ENCODE results near the gene KCNA1. TPM values are rescaled to one million over a fixed set of nuclear protein-coding genes. Genes with fewer than 3 reads are reported as not detected.

The KCNA1 gene
- total RNA-seq, 1 experiment from 2014 or later = 0.98 TPM

DNA sequence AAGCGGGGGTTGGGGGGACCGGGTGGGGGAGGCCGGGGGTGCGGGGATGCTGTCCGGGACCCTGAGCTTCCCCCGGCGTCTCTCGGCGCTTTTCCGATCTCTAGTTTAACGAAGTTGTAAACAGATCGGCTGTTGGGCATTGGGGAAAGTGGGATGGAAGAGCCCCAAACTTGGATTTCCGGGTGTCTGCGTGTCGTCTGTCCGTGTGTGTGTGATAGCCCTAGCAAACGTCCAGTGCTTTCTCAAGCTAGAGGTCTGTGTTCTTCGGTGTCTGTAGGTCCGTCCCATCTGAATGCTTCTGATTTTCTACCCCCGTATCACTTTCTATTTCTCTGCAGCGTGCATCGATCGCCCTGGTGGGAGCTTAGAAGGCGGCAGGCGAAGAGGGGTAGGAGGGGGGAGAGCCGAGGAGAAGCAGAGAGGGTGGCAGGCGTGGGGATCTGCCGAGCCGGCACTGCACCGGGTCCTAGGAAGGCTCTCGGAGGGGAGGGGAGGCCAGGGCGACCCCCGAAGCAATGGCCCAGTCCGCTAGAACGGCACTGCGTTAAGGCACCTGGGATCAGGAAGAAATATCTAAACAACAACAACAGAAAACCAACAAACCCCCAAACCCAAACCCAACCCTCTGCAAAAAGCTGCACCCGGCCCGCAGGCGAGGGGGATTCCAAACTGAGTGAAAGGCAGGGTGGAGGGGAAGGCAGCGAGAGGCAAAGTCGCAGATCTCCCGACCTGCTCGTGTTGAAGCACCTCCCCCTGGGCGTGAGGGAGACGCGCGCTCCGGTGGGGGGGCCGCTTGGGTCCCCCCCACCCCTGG lies 1.0 kb downstream of the KCNA1 start:
- H4K91ac ChIP-seq (ENCODE audit: insufficient read length, low read depth, low read length) = no peak overlapping the region
- no peak overlapping the region for H2BK5ac ChIP-seq (ENCODE audit: insufficient read length, low read length)
- TF ChIP-seq, protein P1, sequence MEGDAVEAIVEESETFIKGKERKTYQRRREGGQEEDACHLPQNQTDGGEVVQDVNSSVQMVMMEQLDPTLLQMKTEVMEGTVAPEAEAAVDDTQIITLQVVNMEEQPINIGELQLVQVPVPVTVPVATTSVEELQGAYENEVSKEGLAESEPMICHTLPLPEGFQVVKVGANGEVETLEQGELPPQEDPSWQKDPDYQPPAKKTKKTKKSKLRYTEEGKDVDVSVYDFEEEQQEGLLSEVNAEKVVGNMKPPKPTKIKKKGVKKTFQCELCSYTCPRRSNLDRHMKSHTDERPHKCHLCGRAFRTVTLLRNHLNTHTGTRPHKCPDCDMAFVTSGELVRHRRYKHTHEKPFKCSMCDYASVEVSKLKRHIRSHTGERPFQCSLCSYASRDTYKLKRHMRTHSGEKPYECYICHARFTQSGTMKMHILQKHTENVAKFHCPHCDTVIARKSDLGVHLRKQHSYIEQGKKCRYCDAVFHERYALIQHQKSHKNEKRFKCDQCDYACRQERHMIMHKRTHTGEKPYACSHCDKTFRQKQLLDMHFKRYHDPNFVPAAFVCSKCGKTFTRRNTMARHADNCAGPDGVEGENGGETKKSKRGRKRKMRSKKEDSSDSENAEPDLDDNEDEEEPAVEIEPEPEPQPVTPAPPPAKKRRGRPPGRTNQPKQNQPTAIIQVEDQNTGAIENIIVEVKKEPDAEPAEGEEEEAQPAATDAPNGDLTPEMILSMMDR (conservative IDR thresholded peaks at IDR 0.05) = no peak
- no peak overlapping the region for H2AK5ac ChIP-seq (ENCODE audit: insufficient read length, low read length)
- no peak overlapping the region for H3K18ac ChIP-seq (ENCODE audit: insufficient read length, low read depth, low read length)
- H3K23me2 ChIP-seq (ENCODE audit: insufficient read length, low read depth, low read length, poor library complexity, severe bottlenecking) = peaks cover 20% of the 10 kb centered on the region
- H3K23ac ChIP-seq (ENCODE audit: insufficient read length, low read depth, low read length) = no peak overlapping the region
- no peak overlapping the region for H3T11ph ChIP-seq (ENCODE audit: low read length)
- no peaks in the 10 kb centered on the region for H3K79me1 ChIP-seq (ENCODE audit: insufficient read depth, low read depth, low read length, poor library complexity, severe bottlenecking)
- H2BK15ac ChIP-seq (ENCODE audit: low read depth, low read length) = no peak overlapping the region
- H3K14ac ChIP-seq (ENCODE audit: insufficient read depth, low read length) = no peak overlapping the region
- no peaks in the 10 kb centered on the region for H3K9me3 ChIP-seq (ENCODE audit: control insufficient read depth, low read depth, low read length)
- H3K79me2 ChIP-seq (ENCODE audit: insufficient read depth, low read length) = no peaks in the 10 kb centered on the region
- H3K56ac ChIP-seq (ENCODE audit: insufficient read length, low read depth, low read length) = no peak overlapping the region
- no peak overlapping the region for H2BK20ac ChIP-seq (ENCODE audit: low read depth, low read length, poor library complexity, severe bottlenecking)
- no peak overlapping the region for H4K5ac ChIP-seq (ENCODE audit: insufficient read length, low read depth, low read length)
- peak overlapping the region; percentile 66 to 91 for H3K4me3 Mint-ChIP-seq
- H3K4ac ChIP-seq (ENCODE audit: low read depth, low read length) = no peak overlapping the region
- H2BK120ac ChIP-seq (ENCODE audit: low read depth, low read length, poor library complexity, severe bottlenecking) = no peak overlapping the region
- H2AFZ ChIP-seq (ENCODE audit: low read length) = peak overlapping the region; percentile 61
- peaks cover 17 to 28% of the 10 kb centered on the region in 2 experiments for H3K4me1 Mint-ChIP-seq
- peaks cover 7 to 11% of the 10 kb centered on the region in 2 experiments for H3K9me3 Mint-ChIP-seq
- no peak overlapping the region for H3K9ac ChIP-seq (ENCODE audit: extremely low read depth, insufficient read length, low read length)
- H3K4me1 ChIP-seq (ENCODE audit: insufficient read depth, low read length) = no peaks in the 10 kb centered on the region
- no peaks in the 10 kb centered on the region for H4K20me1 ChIP-seq (ENCODE audit: control insufficient read depth, insufficient read depth, insufficient read length)
- H3K27me3 ChIP-seq (ENCODE audit: insufficient read depth, low read length) = peaks cover 36% of the 10 kb centered on the region
- peaks cover 72% of the 10 kb centered on the region for H3K27me3 Mint-ChIP-seq (ENCODE audit: low read depth)
- H3K4me2 ChIP-seq (ENCODE audit: insufficient read depth, insufficient read length, low read length) = peak overlapping the region; percentile 93
- WGBS (ENCODE audit: extremely low coverage, insufficient read length, low lambda C conversion rate) = no CpG with 5 or more reads among the region's 49 CpGs
- H3K27ac Mint-ChIP-seq = no peak overlapping the region
- DNase-seq = peak; percentile 41
- no peak overlapping the region for H2BK12ac ChIP-seq (ENCODE audit: insufficient read length, low read depth, low read length)
- no peak overlapping the region for H3K27ac ChIP-seq (ENCODE audit: insufficient read length, low read depth, low read length)
- no peak overlapping the region for H4K8ac ChIP-seq (replicated peaks; ENCODE audit: insufficient read length, low read depth, low read length)
- H3K36me3 Mint-ChIP-seq (ENCODE audit: insufficient read depth in 1 of 3, low read depth in 3 of 3) = peaks cover 6 to 11% (median 8%) of the 10 kb centered on the region in 3 experiments
